Skeletal muscle tissue (tissue), 4 donors: ENCODE results near the gene ZNF10. TPM values are rescaled to one million over a fixed set of nuclear protein-coding genes. Genes with fewer than 3 reads are reported as not detected.

Experiments used
- H3K27ac ChIP-seq: one replicate; pipeline ENCODE4 v1.7.0; 2013; ENCODE audit warnings: mild to moderate bottlenecking, low read depth, low read length, inconsistent platforms
- H3K27me3 ChIP-seq, 3 donors: one replicate each; pipeline ENCODE4 v1.7.0; 2013; ENCODE audit warnings: low read length in 3 of 3; ENCODE audit not compliant: control insufficient read depth in 3 of 3, insufficient read depth in 3 of 3
- H3K36me3 ChIP-seq, 3 donors: one replicate each; pipeline ENCODE4 v1.7.0; 2013; ENCODE audit warnings: low read length in 3 of 3; ENCODE audit not compliant: control insufficient read depth in 3 of 3, insufficient read depth in 3 of 3
- H3K4me1 ChIP-seq, 3 donors: one replicate each; pipeline ENCODE4 v1.7.0; 2013; ENCODE audit warnings: low read length in 3 of 3, mild to moderate bottlenecking in 3 of 3; ENCODE audit not compliant: control insufficient read depth in 3 of 3, insufficient read depth in 3 of 3
- H3K4me3 ChIP-seq, 3 donors: one replicate each; pipeline ENCODE4 v1.7.0; 2013; ENCODE audit warnings: low read length in 3 of 3
- H3K9ac ChIP-seq, 3 donors: one replicate each; pipeline ENCODE4 v1.7.0; 2013; ENCODE audit warnings: low read length in 3 of 3, mild to moderate bottlenecking in 3 of 3, moderate library complexity in 2 of 3, low read depth in 1 of 3
- H3K9me3 ChIP-seq, 3 donors: one replicate each; pipeline ENCODE4 v1.7.0; 2013; ENCODE audit warnings: low read length in 3 of 3; ENCODE audit not compliant: control insufficient read depth in 3 of 3
- total RNA-seq: library from RNA; depleted of rRNA; stranded (reverse); fragments of >200 nt; gene quantifications from one replicate; pipeline ENCODE4 v1.2.3, GENCODE V29; 2014
- donor health status: Osteomylitis.

Gene ZNF10
- total RNA-seq, 1 donor from 2014 or later, result 8.4 TPM

DNA sequence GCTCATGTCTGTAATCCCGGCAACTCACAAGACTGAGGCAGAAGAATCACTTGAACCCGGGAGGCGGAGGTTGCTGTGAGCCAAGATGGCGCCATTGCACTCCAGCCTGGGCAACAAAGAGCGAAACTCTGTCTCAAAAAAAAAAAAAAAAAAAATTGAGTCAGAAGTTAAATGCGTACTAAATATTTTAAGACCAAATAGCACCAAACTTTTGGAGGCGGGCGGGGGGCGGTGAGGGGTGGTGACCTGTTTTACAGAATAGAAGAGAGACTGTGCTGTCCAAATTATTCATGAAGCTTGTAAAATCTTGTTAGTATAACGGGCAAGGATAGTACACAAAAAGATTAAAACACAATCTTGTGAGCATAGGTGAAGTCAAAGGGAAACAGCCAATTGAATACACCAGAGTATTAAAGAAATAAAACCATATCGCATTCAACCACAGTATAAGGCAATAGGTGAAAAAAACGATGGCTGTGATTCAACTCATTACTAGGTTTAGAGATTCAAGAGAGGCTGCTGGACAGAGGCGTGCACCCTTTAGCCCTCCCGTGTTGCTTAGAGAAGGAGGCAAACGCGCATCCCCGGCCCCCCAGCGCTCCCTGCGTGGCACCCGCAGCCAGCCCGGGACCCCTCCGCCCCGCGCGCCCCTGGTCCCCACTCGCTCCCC lies 924 bp upstream of the ZNF10 start:
- H3K27me3 ChIP-seq, result no peaks in the 10 kb centered on the region
- H3K4me1 ChIP-seq, result peaks cover 0 to 2% (median 0%) of the 10 kb centered on the region in 3 donors
- H3K27ac ChIP-seq, result peak overlapping the region; percentile 85
- peak overlapping the region; percentile 73 to 94 (median 87) for H3K9ac ChIP-seq
- peaks cover 21 to 31% (median 22%) of the 10 kb centered on the region in 3 donors for H3K9me3 ChIP-seq
- H3K36me3 ChIP-seq, result peaks cover 26 to 28% (median 26%) of the 10 kb centered on the region in 3 donors
- H3K4me3 ChIP-seq, result peak overlapping the region; percentile 72 to 97 (median 75)

DNA sequence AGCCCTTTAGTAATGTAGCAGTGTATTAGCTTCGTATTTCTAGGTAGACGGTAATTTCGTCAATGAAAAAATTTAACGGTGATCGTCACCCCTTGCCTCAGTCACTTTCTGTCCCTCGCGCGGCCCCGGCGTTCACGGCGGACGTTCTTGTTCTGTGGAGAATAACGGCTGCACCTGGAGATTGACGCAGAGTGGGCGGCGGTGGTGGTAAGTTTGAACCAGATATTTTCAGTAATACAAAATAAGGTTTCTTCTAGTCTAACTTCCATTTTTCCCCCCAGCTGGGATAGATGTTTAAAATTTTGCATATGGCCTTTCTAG lies 341 bp downstream of the ZNF10 start:
- Histone ChIP-seq H3K9me3 (peaks cover 20 to 33% (median 25%) of the 10 kb centered on the region in 3 donors), H3K4me1 (peaks cover 0 to 2% (median 0%) of the 10 kb centered on the region in 3 donors), H3K27me3 (no peaks in the 10 kb centered on the region), H3K36me3 (peaks cover 29 to 35% (median 30%) of the 10 kb centered on the region in 3 donors), H3K9ac (peak overlapping the region; percentile 73 to 94 (median 87)), H3K4me3 (peak overlapping the region; percentile 75 to 98 (median 97)), H3K27ac (peak overlapping the region; percentile 85)

DNA sequence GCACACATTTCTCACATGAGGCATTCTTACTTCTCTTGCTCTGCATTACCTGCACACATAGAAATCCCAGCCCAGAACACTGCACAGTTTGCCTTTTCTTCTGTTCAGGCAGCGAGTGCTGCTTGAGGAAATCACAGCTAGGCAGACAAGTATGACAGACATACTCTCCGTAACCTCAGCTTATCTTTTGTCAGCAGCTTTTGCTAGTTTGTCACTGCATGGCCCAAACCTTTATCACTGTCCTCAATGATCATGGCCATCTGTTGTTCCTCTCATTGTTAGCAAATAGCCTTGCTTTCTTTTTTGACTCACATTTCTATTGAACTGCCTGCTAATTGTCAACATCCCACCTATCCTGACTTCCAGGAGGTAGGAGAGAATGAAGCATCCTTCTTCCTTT lies 5.3 kb downstream of the ZNF10 start:
- Histone ChIP-seq H3K4me1 (no peaks in the 10 kb centered on the region), H3K4me3 (peak overlapping the region in 1 of 3 donors; percentile 18), H3K9ac (no peak overlapping the region), H3K27ac (no peak overlapping the region), H3K27me3 (no peaks in the 10 kb centered on the region), H3K9me3 (peaks cover 24 to 61% (median 30%) of the 10 kb centered on the region in 3 donors), H3K36me3 (peaks cover 44 to 66% (median 62%) of the 10 kb centered on the region in 3 donors)

DNA sequence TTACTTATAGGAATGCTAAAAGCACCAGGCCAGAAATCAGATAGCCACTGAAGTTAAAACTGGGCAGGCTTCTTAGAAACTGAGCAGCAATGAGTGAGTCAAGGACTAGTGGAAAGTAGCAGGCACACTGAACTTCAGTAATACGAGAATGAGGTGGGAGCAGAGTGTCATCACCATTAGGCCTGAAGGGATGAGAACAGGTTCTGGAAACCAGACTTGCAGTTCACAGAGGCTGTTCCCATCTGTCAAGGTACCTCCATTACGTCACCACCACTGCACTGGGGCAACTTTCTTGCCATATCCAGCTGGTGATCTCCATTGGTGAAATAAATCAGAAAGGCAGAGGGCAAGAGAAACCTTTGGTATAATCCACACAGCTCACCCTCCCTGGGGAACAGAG lies 15.6 kb downstream of the ZNF10 start:
- Histone ChIP-seq H3K4me3 (peak overlapping the region in 1 of 3 donors; percentile 2), H3K9ac (no peak overlapping the region), H3K27ac (no peak overlapping the region), H3K36me3 (peaks cover 38 to 71% (median 68%) of the 10 kb centered on the region in 3 donors), H3K27me3 (no peaks in the 10 kb centered on the region), H3K9me3 (peaks cover 23 to 60% (median 24%) of the 10 kb centered on the region in 3 donors), H3K4me1 (no peaks in the 10 kb centered on the region)

GRCh38 chr12:133156125-133156690 lies 25.8 kb downstream of the ZNF10 start:
- H3K4me3 ChIP-seq, result peak overlapping the region in 1 of 3 donors; percentile 32
- H3K4me1 ChIP-seq, result no peaks in the 10 kb centered on the region
- H3K36me3 ChIP-seq, result peaks cover 48 to 70% (median 67%) of the 10 kb centered on the region in 3 donors
- H3K27me3 ChIP-seq, result no peaks in the 10 kb centered on the region
- H3K9me3 ChIP-seq, result peaks cover 33 to 72% (median 48%) of the 10 kb centered on the region in 3 donors
- no peak overlapping the region for H3K9ac ChIP-seq
- no peak overlapping the region for H3K27ac ChIP-seq

- H3K27me3 ChIP-seq, result no peaks in the 10 kb centered on the region
- no peak overlapping the region for H3K9ac ChIP-seq
- H3K9me3 ChIP-seq, result peaks cover 7 to 31% (median 8%) of the 10 kb centered on the region in 3 donors
- no peak overlapping the region for H3K27ac ChIP-seq
- H3K4me1 ChIP-seq, result no peaks in the 10 kb centered on the region
- H3K4me3 ChIP-seq, result no peak overlapping the region
- no peaks in the 10 kb centered on the region for H3K36me3 ChIP-seq
These were observed 35.3 kb downstream of the ZNF10 start for GRCh38 chr12:133165776-133166175.

DNA sequence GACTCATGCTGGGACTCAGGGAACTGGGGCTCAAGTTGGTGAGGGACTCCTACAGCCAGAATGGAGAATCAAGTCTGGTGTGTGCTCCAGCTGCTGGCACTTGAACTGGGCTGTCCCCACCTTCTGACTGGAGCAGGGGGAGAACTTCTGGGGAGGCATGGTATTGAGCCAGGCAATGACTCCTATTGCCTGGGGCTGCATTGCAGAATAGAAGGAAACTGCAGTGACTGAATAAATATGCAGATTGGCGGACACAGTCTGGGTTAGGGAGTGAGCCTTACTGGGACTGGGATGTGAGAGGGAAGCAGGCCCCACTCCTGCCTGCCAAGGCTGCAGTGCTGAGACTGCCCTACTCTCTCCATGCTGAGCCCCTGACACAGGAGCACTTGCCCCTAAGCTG lies 42.1 kb downstream of the ZNF10 start:
- Histone ChIP-seq H3K9ac (no peak overlapping the region), H3K4me1 (no peaks in the 10 kb centered on the region), H3K27me3 (no peaks in the 10 kb centered on the region), H3K36me3 (no peaks in the 10 kb centered on the region), H3K9me3 (peaks cover 11 to 27% (median 12%) of the 10 kb centered on the region in 3 donors), H3K4me3 (no peak overlapping the region), H3K27ac (no peak overlapping the region)

DNA sequence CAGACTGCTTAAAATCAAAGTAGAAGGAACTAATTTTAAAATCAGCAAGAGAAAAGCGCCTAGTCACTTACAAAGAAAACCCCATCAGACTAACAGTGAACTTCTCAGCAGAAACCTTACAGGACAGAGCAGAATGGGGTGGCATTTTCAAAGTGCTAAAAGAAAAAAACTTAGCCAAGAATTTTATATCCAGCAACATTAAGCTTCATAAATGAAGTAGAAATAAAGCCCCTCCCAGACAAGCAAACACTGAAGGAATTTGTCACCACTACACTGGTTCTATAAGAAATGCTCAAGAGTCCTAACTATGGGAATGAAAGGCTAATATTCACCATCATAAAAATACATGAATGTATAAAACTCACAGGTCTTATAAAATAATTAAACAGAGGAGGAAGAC lies 44.5 kb downstream of the ZNF10 start:
- Histone ChIP-seq H3K9me3 (peaks cover 11 to 25% (median 12%) of the 10 kb centered on the region in 3 donors), H3K4me1 (no peaks in the 10 kb centered on the region), H3K4me3 (no peak overlapping the region), H3K27me3 (no peaks in the 10 kb centered on the region), H3K9ac (no peak overlapping the region), H3K27ac (no peak overlapping the region), H3K36me3 (no peaks in the 10 kb centered on the region)

DNA sequence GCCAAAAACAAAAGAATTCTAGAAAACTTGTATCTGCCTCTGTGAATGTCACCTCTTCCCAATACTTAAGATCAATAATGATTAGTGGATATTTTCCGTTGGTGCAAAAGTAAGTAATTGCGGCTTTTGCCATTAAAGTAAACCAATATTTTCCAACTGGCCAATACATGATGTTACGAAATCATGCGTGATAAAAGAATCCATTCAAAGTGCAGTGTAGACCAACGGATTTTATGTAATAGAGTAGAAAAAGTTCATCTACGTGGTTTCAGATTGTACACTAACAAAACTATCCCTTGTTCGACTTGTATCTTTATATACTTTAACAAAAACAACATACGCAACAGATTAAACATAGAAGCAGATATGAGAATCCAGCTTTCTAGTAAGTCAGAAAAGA lies 50.2 kb downstream of the ZNF10 start:
- Histone ChIP-seq H3K27me3 (no peaks in the 10 kb centered on the region), H3K9ac (no peak overlapping the region), H3K27ac (no peak overlapping the region), H3K4me3 (no peak overlapping the region), H3K36me3 (peaks cover 28 to 31% (median 30%) of the 10 kb centered on the region in 3 donors), H3K4me1 (peaks cover 0 to 8% (median 5%) of the 10 kb centered on the region in 3 donors), H3K9me3 (peaks cover 14 to 24% (median 18%) of the 10 kb centered on the region in 3 donors)
